ENCODE data around the gene EIF3L. TPM values are rescaled to one million over a fixed set of nuclear protein-coding genes. Genes with fewer than 3 reads are reported as not detected.
A peak's percentile ranks its signal among the peaks of the same experiment; 100 is the strongest.

EIF3L gene
- total RNA-seq, 2 experiments from 2014 or later: 632 to 670 TPM

DNA sequence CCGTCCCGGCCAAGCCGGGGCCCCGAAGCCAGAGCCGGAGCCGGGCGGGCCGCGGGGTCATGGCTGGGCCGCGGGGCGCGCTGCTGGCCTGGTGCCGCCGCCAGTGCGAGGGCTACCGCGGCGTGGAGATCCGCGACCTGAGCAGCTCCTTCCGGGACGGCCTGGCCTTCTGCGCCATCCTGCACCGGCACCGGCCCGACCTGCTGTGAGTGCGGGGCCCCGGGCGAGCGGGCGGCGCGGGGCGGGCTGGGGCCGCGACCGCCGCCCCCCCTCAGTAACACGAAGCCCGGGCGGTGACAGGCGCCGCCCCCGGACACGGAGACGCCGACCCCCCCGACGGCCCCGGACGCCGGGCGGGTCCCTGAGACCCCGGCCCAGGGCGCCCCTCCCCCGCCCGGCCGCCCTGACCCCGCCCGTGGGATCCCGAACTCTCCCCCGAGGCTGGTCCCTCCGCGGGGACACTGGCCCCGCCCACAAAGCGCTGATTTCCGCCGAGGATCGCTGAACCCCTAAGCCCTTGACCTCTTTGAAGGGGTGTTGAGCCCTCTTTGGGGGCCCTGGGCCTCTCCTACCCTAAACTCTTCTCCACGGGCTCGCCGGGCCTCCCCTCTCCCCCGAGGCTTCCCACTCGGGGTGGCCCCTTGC, 57.3 kb downstream of the EIF3L start:
- ChIA-PET CTCF (interaction anchor here (0.6 to 2.1 kb wide), 8 partner anchors 9 to 99 kb away, joined by 3 to 14 read pairs (median 4); partner anchors contain the start of gene GCAT), POLR2A (interaction anchor here (0.9 to 1.3 kb wide), 3 partner anchors 10 to 60 kb away, joined by 3 read pairs; no protein-coding TSS in a partner anchor)
- intact Hi-C loops (cut with DNase I, micrococcal nuclease): loop anchor here (1.0 to 5.0 kb wide), 8 partner anchors 28 to 664 kb away; partner anchors contain the start of genes C22orf23 (in 2 of the 2), POLR2F (in 2 of the 2), ANKRD54 (in 1 of the 2) and DMC1 (in 1 of the 2)
- peak overlapping the region; percentile 71 for H3K4me3 Mint-ChIP-seq
- H3K27me3 Mint-ChIP-seq: no peaks in the 10 kb centered on the region
- ATAC-seq (peak; percentile 32), DNase-seq (peak; percentile 55)
- H3K36me3 Mint-ChIP-seq (ENCODE audit: low read depth): no peaks in the 10 kb centered on the region
- H3K4me1 Mint-ChIP-seq: peaks cover 21% of the 10 kb centered on the region
- no peaks in the 10 kb centered on the region for H3K9me3 Mint-ChIP-seq (ENCODE audit: low read depth)
- H3K27ac Mint-ChIP-seq: no peak overlapping the region

DNA sequence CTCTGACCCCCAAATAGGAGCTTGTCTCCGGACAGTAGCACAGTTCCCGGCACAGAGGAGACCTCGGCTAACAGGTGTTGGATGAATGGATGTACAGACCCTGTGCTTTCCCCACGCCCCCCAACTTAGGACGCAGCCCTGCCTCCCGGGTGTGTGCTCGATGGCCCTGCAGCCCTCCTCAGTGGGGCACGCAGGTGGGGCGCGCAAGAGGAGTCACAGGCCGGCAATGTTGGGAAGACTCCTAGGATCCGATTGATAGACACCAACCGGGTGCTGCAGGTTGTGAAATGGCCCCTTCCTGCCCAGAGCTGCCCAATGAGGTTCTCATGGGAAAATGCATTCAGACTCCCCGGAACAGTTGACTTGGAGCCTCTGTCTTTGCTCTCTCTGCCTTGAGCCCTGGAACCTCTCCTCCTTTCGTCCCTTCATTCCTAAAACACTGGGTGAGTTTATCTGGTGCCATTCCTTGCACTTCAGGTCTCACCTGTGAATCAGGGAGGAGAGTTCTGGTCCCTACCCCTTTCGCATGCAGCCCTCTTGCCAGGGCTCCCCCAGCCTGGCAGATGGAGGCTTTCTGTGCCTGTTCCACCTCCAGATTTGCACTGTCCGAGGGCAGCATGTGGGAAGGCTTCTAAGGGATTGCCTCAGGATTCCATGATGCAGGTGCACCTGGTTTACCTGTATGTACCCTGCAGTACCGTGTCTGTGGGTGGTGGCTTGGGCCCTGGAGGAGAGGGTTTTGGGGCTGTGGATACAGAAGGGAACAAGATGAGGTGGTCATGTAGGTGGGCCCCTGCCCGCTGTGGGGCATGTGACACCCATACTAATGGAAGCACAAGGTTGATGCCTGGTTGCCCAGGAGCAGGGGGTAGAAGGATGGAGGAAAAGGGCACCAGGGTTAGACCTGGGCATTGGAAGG, 58.1 kb downstream of the EIF3L start:
- Mint-ChIP-seq H3K27me3 (no peaks in the 10 kb centered on the region), H3K9me3 (ENCODE audit: low read depth) (no peaks in the 10 kb centered on the region), H3K4me1 (peaks cover 25% of the 10 kb centered on the region), H3K27ac (peak overlapping the region; percentile 74), H3K36me3 (ENCODE audit: low read depth) (no peaks in the 10 kb centered on the region), H3K4me3 (peak overlapping the region; percentile 71)
- intact Hi-C loops (cut with DNase I, micrococcal nuclease): loop anchor here in 1 of 2 experiments (5.0 kb wide), 1 partner anchor 45 kb away; the partner anchor contains the start of genes C22orf23 and POLR2F
- DNase-seq (no peak), ATAC-seq (no peak)
- ChIA-PET POLR2A (interaction anchor here (1.3 kb wide), 1 partner anchor 27 kb away, joined by 3 read pairs; no protein-coding TSS in a partner anchor), CTCF (interaction anchor here (0.6 to 1.5 kb wide), 4 partner anchors 10 to 44 kb away, joined by 3 to 5 read pairs (median 4); no protein-coding TSS in a partner anchor)

DNA sequence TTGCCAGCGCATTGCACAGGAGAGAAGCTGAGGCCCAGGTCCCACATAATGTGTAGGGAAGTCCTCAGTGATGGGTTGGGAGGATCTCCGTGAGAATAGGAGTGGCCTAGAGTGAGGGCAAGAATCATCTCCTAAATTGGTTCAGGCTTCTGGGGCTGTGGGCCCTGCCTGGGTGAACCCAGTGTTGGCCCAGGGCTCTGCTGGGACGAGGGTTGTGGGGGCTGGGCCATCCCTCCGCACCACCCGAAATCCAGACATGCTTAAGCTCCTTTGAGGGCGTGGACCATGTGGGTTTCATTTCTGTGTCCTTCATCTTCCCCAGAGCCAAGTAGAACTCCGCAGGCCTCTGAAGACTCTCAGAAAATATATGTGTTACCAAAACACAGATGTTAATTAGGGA, 60.5 kb downstream of the EIF3L start:
- no peaks in the 10 kb centered on the region for H3K27me3 Mint-ChIP-seq
- ATAC-seq (no peak), DNase-seq (no peak)
- intact Hi-C loops (cut with DNase I, micrococcal nuclease): loop anchor here in 1 of 2 experiments (5.0 kb wide), 1 partner anchor 43 kb away; the partner anchor contains the start of genes C22orf23 and POLR2F
- CTCF ChIA-PET: interaction anchor here (0.5 kb wide), 1 partner anchor 142 kb away, joined by 3 read pairs; no protein-coding TSS in a partner anchor
- peaks cover 5% of the 10 kb centered on the region for H3K36me3 Mint-ChIP-seq (ENCODE audit: low read depth)
- POLR2A ChIA-PET: interaction anchor here (1.1 kb wide), 1 partner anchor 24 kb away, joined by 3 read pairs; no protein-coding TSS in a partner anchor
- no peak overlapping the region for H3K4me3 Mint-ChIP-seq
- H3K9me3 Mint-ChIP-seq (ENCODE audit: low read depth): no peaks in the 10 kb centered on the region
- H3K27ac Mint-ChIP-seq: peak overlapping the region; percentile 31
- H3K4me1 Mint-ChIP-seq: peaks cover 26% of the 10 kb centered on the region

DNA sequence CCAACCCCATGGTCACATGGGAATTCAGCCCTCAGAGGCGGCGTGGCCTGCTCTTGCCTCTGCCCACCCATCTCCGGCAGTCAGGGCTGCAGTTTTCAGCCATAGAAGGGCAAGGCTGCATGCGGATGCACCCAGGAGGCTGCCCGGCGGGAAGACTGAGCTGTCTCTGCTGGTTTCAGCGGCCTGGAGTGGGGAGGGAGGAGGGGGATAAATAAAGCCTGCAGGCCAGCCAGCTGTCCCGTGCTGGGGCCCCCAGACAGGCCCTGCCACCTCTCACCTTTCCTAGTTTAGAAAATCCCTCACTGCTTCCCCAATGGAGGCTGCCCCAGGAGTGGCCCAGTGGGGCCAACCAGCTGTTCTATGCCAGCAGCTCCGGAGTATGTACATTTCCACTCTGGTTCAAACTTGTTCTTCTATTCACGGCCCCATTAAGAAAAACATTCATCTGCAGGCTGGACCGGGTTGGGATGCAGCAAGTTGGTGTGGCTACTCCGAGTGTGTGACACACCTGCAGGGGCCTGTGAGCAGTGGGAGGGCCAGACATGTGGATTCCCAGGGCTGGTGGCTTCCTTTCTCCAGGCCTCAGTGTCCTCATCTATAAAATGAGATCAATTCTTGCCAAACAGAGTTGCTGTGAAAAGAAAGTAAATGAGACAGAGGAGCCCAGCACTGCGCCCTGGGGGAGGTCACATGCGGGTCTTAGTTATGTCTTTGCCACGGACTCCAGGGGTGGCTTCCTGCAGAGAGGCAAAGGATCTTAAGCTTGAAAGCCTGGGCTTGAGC, 61.9 kb downstream of the EIF3L start:
- DNase-seq (no peak), ATAC-seq (no peak)
- CTCF ChIA-PET: interaction anchor here (0.7 to 1.1 kb wide), 2 partner anchors 55 to 275 kb away, joined by 3 to 4 read pairs; no protein-coding TSS in a partner anchor
- no peaks in the 10 kb centered on the region for H3K27me3 Mint-ChIP-seq
- intact Hi-C loops (cut with DNase I, micrococcal nuclease): no loop called here
- H3K27ac Mint-ChIP-seq: no peak overlapping the region
- H3K4me3 Mint-ChIP-seq: no peak overlapping the region
- H3K4me1 Mint-ChIP-seq: peaks cover 17% of the 10 kb centered on the region
- peaks cover 5% of the 10 kb centered on the region for H3K36me3 Mint-ChIP-seq (ENCODE audit: low read depth)
- POLR2A ChIA-PET: interaction anchor here (1.1 kb wide), 1 partner anchor 23 kb away, joined by 3 read pairs; no protein-coding TSS in a partner anchor
- no peaks in the 10 kb centered on the region for H3K9me3 Mint-ChIP-seq (ENCODE audit: low read depth)

DNA sequence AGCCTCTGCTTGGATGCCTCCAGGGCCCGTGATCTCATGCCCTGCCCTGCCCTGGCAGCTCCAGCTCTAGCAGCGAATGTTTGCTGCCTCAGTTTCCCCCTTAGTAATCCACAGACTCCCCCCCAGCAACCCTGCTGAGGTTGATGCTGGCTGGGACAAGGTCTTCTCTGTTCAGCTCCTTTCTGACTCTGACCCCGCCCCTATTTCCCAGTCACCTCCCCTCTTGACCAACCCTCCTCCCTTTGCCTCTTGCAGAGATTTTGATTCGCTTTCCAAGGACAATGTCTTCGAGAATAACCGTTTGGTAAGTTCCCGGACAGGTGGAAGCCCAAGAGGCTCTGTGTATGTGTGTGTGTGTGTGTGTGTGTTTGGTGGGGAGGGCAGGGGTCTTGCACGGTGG, 62.5 kb downstream of the EIF3L start:
- no peak for DNase-seq
- POLR2A ChIA-PET: no interaction called here
- CTCF ChIA-PET: interaction anchor here (0.7 to 1.1 kb wide), 2 partner anchors 54 to 274 kb away, joined by 3 to 4 read pairs; no protein-coding TSS in a partner anchor
- H3K9me3 Mint-ChIP-seq (ENCODE audit: low read depth): no peaks in the 10 kb centered on the region
- intact Hi-C loops (cut with DNase I, micrococcal nuclease): no loop called here
- no peak overlapping the region for H3K27ac Mint-ChIP-seq
- H3K4me1 Mint-ChIP-seq: peaks cover 17% of the 10 kb centered on the region
- H3K36me3 Mint-ChIP-seq (ENCODE audit: low read depth): peaks cover 5% of the 10 kb centered on the region
- ATAC-seq: peak; percentile 18
- no peaks in the 10 kb centered on the region for H3K27me3 Mint-ChIP-seq
- H3K4me3 Mint-ChIP-seq: no peak overlapping the region

DNA sequence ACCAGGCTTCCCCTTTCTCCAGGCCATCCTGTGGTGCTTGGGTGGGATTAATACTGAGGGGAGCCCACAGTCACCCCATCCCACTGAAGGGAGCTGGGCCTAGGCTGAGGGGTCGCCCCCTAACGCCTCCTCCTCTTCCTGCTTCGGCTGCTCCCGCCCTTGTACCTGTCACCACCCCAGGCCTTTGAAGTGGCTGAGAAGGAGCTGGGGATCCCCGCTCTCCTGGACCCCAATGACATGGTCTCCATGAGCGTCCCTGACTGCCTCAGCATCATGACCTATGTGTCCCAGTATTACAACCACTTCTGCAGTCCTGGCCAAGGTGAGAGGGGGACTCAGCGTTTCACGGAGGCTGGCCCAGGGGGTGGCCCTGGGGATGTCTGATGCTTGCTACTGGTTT, 63.0 kb downstream of the EIF3L start:
- DNase-seq (no peak), ATAC-seq (peak; percentile 39)
- no peaks in the 10 kb centered on the region for H3K9me3 Mint-ChIP-seq (ENCODE audit: low read depth)
- ChIA-PET CTCF (interaction anchor here (0.5 kb wide), 1 partner anchor 254 kb away, joined by 3 read pairs; the partner anchor contains the start of gene PDXP), POLR2A (no interaction called here)
- peak overlapping the region; percentile 31 for H3K27ac Mint-ChIP-seq
- H3K27me3 Mint-ChIP-seq: no peaks in the 10 kb centered on the region
- H3K36me3 Mint-ChIP-seq (ENCODE audit: low read depth): peaks cover 5% of the 10 kb centered on the region
- H3K4me3 Mint-ChIP-seq: no peak overlapping the region
- H3K4me1 Mint-ChIP-seq: peaks cover 13% of the 10 kb centered on the region
- intact Hi-C loops (cut with DNase I, micrococcal nuclease): no loop called here

DNA sequence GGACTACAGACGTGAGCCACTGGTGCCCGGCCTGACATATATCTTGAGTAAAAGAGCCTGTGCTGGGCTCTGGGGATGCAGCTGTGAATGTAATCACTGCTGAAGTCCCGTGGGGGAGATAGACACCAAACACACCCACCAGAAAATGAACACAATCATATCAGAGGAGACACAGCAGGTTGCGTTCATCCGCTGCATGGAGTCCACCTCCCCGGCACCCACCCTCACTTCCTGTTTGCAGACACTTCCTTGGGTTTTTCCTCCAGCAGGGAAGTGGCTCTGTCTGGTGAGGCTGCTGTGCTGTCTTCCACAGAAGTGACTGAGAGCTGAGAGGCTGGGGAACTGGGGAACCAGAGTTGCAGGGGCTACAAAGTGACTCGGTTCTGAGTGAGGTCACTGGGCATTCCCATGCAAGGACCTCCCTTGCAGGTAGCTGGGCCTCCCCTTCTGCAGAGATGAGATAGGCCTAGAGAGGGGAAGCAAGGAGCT, 64.1 kb downstream of the EIF3L start:
- CTCF ChIA-PET: interaction anchor here (1.1 kb wide), 2 partner anchors 21 to 50 kb away, joined by 3 read pairs; no protein-coding TSS in a partner anchor

DNA sequence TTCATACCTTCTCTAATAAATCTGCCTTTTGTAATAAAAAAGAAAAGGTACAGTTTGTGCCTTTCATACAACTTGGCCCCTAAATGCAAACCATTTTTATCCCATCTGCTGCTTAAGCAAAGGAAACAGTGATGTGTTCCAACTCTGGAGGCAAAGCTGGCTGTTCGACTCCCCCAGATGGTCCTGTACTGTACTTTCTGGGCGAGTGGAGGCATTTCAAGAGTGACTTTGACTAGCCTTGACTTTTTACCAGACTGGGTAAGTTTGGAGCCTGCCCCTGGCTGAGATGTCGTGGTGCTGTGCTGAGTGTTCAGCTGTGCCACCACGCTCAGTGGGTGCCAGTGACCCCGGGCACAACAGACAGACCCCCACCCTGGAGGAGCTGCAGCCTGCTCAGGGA, 67.1 kb downstream of the EIF3L start:
- Mint-ChIP-seq H3K27ac (no peak overlapping the region), H3K4me3 (no peak overlapping the region), H3K27me3 (no peaks in the 10 kb centered on the region), H3K4me1 (peaks cover 10% of the 10 kb centered on the region), H3K9me3 (ENCODE audit: low read depth) (no peaks in the 10 kb centered on the region), H3K36me3 (ENCODE audit: low read depth) (peaks cover 8% of the 10 kb centered on the region)
- DNase-seq (no peak), ATAC-seq (no peak)
- intact Hi-C loops (cut with DNase I, micrococcal nuclease): no loop called here
- ChIA-PET POLR2A (interaction anchor here (0.8 kb wide), 1 partner anchor 40 kb away, joined by 3 read pairs; no protein-coding TSS in a partner anchor), CTCF (interaction anchor here (0.6 to 1.4 kb wide), 2 partner anchors 18 kb away, joined by 3 read pairs; no protein-coding TSS in a partner anchor)

More for the DNA sequence above, 64.1 kb downstream of the EIF3L start:
- no peaks in the 10 kb centered on the region for H3K27me3 Mint-ChIP-seq
- no peak for ATAC-seq
- no peak overlapping the region for H3K4me3 Mint-ChIP-seq
- no peak for DNase-seq
- H3K27ac Mint-ChIP-seq: no peak overlapping the region
- POLR2A ChIA-PET: no interaction called here
- no peaks in the 10 kb centered on the region for H3K9me3 Mint-ChIP-seq (ENCODE audit: low read depth)
- peaks cover 5% of the 10 kb centered on the region for H3K4me1 Mint-ChIP-seq
- intact Hi-C loops (cut with DNase I, micrococcal nuclease): no loop called here
- H3K36me3 Mint-ChIP-seq (ENCODE audit: low read depth): peaks cover 5% of the 10 kb centered on the region

DNA sequence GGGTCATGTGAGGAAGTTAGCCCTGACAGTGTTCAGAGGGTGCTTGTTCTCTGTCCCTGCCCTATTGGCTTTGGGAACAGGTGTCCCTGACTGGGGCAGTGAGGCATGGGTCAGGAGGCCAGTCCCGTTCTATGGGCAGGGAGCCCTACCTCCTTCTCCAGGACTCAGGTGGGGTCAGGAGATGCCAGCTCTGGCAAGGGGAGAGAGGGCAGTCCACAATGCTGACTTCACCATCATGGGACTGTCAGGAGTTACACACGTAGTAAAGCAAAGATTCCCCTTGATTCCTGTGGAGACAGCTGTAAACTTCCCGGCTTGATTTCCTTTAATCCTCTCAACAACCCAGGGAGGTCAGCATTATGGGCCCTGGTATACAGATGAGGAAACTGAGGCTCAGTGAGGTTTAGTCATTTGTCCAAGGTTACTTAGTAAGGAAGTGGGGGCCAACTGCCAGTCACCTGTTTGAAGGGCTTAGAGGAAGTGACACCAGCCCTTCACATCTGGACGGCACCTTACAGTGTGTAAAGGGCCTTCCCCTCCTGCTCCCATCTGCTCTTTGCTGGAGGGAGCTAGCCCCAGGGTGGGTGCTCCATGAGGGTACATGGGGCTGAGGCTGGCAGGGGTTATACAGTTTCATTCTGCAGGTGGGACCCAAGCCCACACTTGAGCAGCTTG, 68.8 kb downstream of the EIF3L start:
- Mint-ChIP-seq H3K27ac (no peak overlapping the region), H3K36me3 (ENCODE audit: low read depth) (peaks cover 9% of the 10 kb centered on the region), H3K27me3 (no peaks in the 10 kb centered on the region), H3K4me1 (peaks cover 5% of the 10 kb centered on the region), H3K9me3 (ENCODE audit: low read depth) (no peaks in the 10 kb centered on the region), H3K4me3 (no peak overlapping the region)
- POLR2A ChIA-PET: no interaction called here
- CTCF ChIA-PET: interaction anchor here (0.6 kb wide), 1 partner anchor 435 kb away, joined by 3 read pairs; no protein-coding TSS in a partner anchor
- DNase-seq (no peak), ATAC-seq (no peak)
- intact Hi-C loops (cut with DNase I, micrococcal nuclease): no loop called here
